ENCODE results near the gene TEP1. TPM values are rescaled to one million over a fixed set of nuclear protein-coding genes. Genes with fewer than 3 reads are reported as not detected.

TEP1 gene
- total and polyA plus RNA-seq, 9 donors, result 12.2 to 18.5 (median 15.7) TPM

DNA sequence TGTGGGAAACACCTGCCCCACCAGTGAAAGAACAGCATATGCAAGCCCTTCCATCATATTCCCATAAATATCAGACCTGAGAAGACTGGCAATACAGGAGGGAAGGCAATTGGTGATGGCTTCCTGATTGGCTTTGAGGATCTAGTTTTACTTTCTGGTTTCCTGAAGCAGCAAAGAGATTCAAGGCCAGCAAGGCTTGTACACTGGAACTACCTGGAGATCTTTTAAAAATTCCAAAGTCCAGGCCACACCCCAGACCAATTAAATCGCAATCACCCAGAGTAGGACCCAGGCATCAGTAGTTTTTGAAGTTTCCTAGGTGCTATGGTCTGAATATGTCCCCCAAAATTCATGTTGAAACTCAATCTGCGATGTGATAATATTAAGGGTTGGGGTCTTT is 2.9 kb upstream of the TEP1 start:
- peaks cover 11% of the 10 kb centered on the region for H3K4me1 ChIP-seq (ENCODE audit: control insufficient read depth, insufficient read depth, low read length)
- no CpG with 5 or more reads among the region's 2 CpGs for WGBS (ENCODE audit: insufficient coverage)
- H3K27me3 ChIP-seq (ENCODE audit: control insufficient read depth, insufficient read depth, low read length), result no peaks in the 10 kb centered on the region
- H3K9me3 ChIP-seq (replicated peaks; ENCODE audit: control insufficient read depth, low read depth, low read length), result no peaks in the 10 kb centered on the region
- H3K27ac ChIP-seq (ENCODE audit: low read length), result no peak overlapping the region
- H3K4me3 ChIP-seq (ENCODE audit: low read length), result no peak overlapping the region
- DNase-seq, result no peak
- H3K36me3 ChIP-seq (ENCODE audit: control insufficient read depth, insufficient read depth, low read length), result no peaks in the 10 kb centered on the region

DNA sequence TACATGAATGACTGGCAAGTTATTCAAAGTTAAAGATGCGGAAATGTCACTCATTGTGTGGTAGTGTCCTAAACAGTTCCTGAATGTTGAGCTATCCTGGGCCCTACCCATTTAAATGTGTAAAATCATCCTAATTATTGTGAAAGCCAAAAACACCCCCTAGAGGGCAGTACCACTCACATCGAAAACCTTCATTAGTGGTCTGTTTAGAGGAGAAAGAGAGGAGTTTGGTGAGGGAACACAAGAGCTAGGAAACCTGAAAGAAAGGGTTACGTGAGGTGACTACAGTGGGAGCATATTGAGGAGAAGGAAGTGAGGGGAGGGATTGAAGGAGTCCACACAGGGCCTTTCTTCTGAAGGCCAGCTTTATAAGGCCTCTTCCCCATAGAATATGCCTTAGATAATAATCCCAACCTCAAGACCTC is 2.5 kb upstream of the TEP1 start:
- no peaks in the 10 kb centered on the region for H3K36me3 ChIP-seq (ENCODE audit: control insufficient read depth, insufficient read depth, low read length)
- 40% methylated on average over 1 of the region's 3 CpGs for WGBS (ENCODE audit: insufficient coverage)
- no peak overlapping the region for H3K27ac ChIP-seq (ENCODE audit: low read length)
- H3K27me3 ChIP-seq (ENCODE audit: control insufficient read depth, insufficient read depth, low read length), result no peaks in the 10 kb centered on the region
- H3K4me3 ChIP-seq (ENCODE audit: low read length), result no peak overlapping the region
- DNase-seq, result peak; percentile 43
- no peaks in the 10 kb centered on the region for H3K9me3 ChIP-seq (replicated peaks; ENCODE audit: control insufficient read depth, low read depth, low read length)
- H3K4me1 ChIP-seq (ENCODE audit: control insufficient read depth, insufficient read depth, low read length), result peaks cover 11% of the 10 kb centered on the region

DNA sequence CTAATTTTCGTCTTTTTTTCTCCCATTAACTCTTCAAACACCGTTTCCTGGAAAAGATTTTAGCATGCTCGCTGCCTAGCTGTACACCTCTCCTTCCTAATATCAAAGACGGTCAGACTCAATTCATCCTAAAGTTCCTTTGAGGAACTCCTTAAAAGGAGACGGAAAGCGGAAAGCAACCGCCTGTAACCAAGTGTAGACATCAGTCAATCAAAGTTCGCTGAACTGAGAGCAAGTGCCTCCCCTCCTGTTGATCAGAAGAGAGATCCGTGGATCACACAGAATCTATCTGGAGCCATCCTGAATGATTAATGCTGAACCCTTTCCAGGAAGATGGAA is 412 bp upstream of the TEP1 start:
- Histone ChIP-seq H3K27me3 (ENCODE audit: control insufficient read depth, insufficient read depth, low read length) (no peaks in the 10 kb centered on the region), H3K4me1 (ENCODE audit: control insufficient read depth, insufficient read depth, low read length) (peaks cover 11% of the 10 kb centered on the region), H3K9me3 (replicated peaks; ENCODE audit: control insufficient read depth, low read depth, low read length) (no peaks in the 10 kb centered on the region), H3K4me3 (ENCODE audit: low read length) (peak overlapping the region; percentile 92), H3K27ac (ENCODE audit: low read length) (peak overlapping the region; percentile 99), H3K36me3 (ENCODE audit: control insufficient read depth, insufficient read depth, low read length) (no peaks in the 10 kb centered on the region)
- 3% methylated on average over 6 of the region's 9 CpGs for WGBS (ENCODE audit: insufficient coverage)
- peak; percentile 38 for DNase-seq

DNA sequence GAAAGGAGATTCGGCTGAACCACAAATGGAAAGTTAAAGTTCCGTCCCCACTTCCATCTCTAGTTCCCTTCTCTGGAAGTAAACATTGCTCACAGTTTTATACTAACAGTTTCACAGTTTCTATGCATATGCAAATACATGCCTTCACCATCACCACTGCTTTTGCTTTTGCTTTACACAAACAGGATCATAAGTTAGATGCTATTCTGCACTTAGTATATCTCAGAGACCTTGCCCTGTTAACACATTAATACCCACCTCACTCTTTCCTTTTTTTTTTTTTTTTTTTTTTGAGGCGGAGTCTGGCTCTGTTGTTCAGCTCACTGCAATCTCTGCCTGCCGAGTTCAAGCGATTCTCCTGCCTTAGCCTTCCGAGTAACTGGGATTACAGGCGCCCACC is 890 bp downstream of the TEP1 start:
- Histone ChIP-seq H3K27ac (ENCODE audit: low read length) (peak overlapping the region; percentile 99), H3K4me1 (ENCODE audit: control insufficient read depth, insufficient read depth, low read length) (peaks cover 11% of the 10 kb centered on the region), H3K9me3 (replicated peaks; ENCODE audit: control insufficient read depth, low read depth, low read length) (no peaks in the 10 kb centered on the region), H3K36me3 (ENCODE audit: control insufficient read depth, insufficient read depth, low read length) (peaks cover 10% of the 10 kb centered on the region), H3K4me3 (ENCODE audit: low read length) (peak overlapping the region; percentile 92), H3K27me3 (ENCODE audit: control insufficient read depth, insufficient read depth, low read length) (no peaks in the 10 kb centered on the region)
- DNase-seq, result peak; percentile 26
- 17% methylated on average over 1 of the region's 7 CpGs for WGBS (ENCODE audit: insufficient coverage)

DNA sequence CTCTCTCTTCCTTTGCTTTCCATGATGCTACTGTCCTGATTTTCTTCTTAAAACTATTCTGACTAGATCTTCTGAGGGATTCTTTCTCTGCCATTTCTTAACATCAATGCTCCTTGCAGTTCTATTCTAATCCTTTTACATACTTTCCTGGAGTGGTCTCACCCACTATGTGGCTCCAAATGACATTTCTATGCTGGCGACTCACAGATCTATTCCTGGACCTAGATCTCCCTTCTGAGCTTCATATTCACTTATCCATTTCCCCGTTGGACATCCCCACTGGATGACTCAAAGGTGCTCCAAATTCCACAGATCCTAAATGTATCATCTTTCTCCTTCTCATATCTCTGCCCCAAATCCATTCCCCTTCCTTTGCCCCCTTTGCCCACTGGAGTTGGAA is 4.1 kb downstream of the TEP1 start:
- peak; percentile 10 for DNase-seq
- Histone ChIP-seq H3K4me1 (ENCODE audit: control insufficient read depth, insufficient read depth, low read length) (peaks cover 10% of the 10 kb centered on the region), H3K27me3 (ENCODE audit: control insufficient read depth, insufficient read depth, low read length) (no peaks in the 10 kb centered on the region), H3K36me3 (ENCODE audit: control insufficient read depth, insufficient read depth, low read length) (peaks cover 36% of the 10 kb centered on the region), H3K27ac (ENCODE audit: low read length) (no peak overlapping the region), H3K4me3 (ENCODE audit: low read length) (no peak overlapping the region), H3K9me3 (replicated peaks; ENCODE audit: control insufficient read depth, low read depth, low read length) (no peaks in the 10 kb centered on the region)
- 69% methylated on average over 2 of the region's 2 CpGs for WGBS (ENCODE audit: insufficient coverage)

DNA sequence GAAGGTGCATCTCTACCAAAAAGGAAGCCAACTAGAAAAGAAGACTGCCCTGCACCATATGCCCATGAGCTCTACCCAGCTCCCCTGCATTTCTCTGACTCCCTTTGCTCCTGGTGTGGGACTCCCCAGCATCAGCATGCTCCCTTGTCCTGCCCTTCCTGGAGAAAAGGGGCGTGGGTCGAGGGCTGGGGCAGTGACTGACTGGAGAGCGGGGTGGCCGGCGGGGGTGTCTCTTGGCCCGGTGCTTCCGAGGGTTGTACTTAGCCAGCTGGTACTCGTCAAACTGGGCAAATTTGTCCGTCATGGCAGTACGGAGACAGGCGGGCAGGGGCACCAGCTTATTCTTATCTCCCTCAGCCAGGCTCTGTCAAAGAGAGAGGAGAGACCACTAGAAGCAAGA is 9.8 kb downstream of the TEP1 start:
- Histone ChIP-seq H3K27ac (ENCODE audit: low read length) (no peak overlapping the region), H3K36me3 (ENCODE audit: control insufficient read depth, insufficient read depth, low read length) (peaks cover 68% of the 10 kb centered on the region), H3K9me3 (replicated peaks; ENCODE audit: control insufficient read depth, low read depth, low read length) (no peaks in the 10 kb centered on the region), H3K4me1 (ENCODE audit: control insufficient read depth, insufficient read depth, low read length) (no peaks in the 10 kb centered on the region), H3K4me3 (ENCODE audit: low read length) (no peak overlapping the region), H3K27me3 (ENCODE audit: control insufficient read depth, insufficient read depth, low read length) (no peaks in the 10 kb centered on the region)
- 97% methylated on average over 5 of the region's 11 CpGs for WGBS (ENCODE audit: insufficient coverage)
- DNase-seq, result no peak

DNA sequence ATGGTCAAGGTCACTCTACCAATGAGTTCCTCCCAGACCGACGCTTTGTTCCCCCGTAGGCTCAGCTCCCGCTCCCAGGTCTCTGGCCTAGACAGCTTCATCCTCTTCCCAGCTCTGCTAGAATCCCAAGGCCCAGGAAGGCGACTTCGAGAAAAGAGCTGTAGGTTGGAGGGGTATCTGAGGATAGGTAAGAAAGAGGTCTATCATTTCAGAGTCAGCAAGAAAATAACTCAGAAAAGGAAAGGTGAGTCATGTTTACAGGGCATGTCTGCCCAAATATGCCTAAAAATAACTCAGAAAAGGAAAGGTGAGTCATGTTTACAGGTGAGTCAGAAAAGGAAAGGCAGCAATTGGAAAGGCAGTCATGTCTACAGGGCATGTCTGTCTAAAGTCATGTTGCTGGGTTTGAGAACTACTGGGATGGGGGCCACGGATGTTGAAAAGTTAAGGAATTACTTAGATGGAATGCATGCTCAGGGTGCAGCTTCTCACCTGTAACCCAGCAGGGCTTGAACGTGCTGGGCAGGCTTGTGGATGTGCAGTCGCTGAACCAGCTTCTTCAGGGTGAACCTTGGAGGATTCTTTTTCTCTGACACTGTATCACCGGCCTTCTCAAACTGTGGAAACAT is 12.2 kb downstream of the TEP1 start:
- Histone ChIP-seq H3K4me1 (ENCODE audit: control insufficient read depth, insufficient read depth, low read length) (no peaks in the 10 kb centered on the region), H3K4me3 (ENCODE audit: low read length) (no peak overlapping the region), H3K27ac (ENCODE audit: low read length) (no peak overlapping the region), H3K36me3 (ENCODE audit: control insufficient read depth, insufficient read depth, low read length) (peaks cover 53% of the 10 kb centered on the region), H3K27me3 (ENCODE audit: control insufficient read depth, insufficient read depth, low read length) (no peaks in the 10 kb centered on the region), H3K9me3 (replicated peaks; ENCODE audit: control insufficient read depth, low read depth, low read length) (no peaks in the 10 kb centered on the region)
- WGBS (ENCODE audit: insufficient coverage), result 100% methylated on average over 2 of the region's 10 CpGs
- DNase-seq, result no peak

DNA sequence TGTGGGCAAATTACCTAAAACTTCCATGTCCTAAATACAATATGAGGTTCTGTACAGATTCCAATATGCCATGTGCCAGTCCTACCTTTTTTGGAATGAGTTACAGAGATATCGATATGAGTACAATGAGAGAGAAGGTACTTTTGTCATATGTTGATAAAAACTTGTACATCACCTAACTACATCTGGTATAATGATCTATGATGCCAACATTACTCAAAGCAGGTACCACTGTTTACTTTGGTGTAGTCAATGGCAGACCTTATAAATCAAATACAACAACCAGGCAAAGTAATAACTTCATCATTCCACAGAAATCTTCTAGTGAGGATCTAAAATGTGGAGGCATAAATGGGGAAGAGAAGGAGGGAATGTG is 12.7 kb downstream of the TEP1 start:
- Histone ChIP-seq H3K36me3 (ENCODE audit: control insufficient read depth, insufficient read depth, low read length) (peaks cover 56% of the 10 kb centered on the region), H3K27ac (ENCODE audit: low read length) (no peak overlapping the region), H3K4me1 (ENCODE audit: control insufficient read depth, insufficient read depth, low read length) (no peaks in the 10 kb centered on the region), H3K4me3 (ENCODE audit: low read length) (no peak overlapping the region), H3K27me3 (ENCODE audit: control insufficient read depth, insufficient read depth, low read length) (no peaks in the 10 kb centered on the region), H3K9me3 (replicated peaks; ENCODE audit: control insufficient read depth, low read depth, low read length) (no peaks in the 10 kb centered on the region)
- DNase-seq, result no peak
- no CpG with 5 or more reads among the region's 1 CpG for WGBS (ENCODE audit: insufficient coverage)

DNA sequence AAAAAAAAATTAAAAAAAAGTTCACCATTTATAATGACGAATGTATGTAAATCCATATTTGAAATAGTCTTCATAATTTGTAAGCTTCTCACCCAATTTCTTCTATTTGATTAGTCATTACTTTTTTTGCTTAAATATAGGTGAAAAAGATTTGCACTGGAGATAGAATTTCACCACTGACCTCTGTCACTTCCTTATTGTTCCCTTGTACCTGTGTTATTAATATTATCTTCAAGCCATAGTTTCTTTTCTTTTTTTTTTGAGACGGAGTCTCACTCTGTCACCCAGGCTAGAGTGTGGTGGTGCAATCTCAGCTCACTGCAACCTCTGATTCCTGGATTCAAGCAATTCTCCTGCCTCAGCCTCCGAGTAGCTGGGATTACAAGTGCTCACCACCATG is 15.8 kb downstream of the TEP1 start:
- Histone ChIP-seq H3K27me3 (ENCODE audit: control insufficient read depth, insufficient read depth, low read length) (no peaks in the 10 kb centered on the region), H3K4me1 (ENCODE audit: control insufficient read depth, insufficient read depth, low read length) (no peaks in the 10 kb centered on the region), H3K4me3 (ENCODE audit: low read length) (no peak overlapping the region), H3K27ac (ENCODE audit: low read length) (no peak overlapping the region), H3K36me3 (ENCODE audit: control insufficient read depth, insufficient read depth, low read length) (peaks cover 48% of the 10 kb centered on the region), H3K9me3 (replicated peaks; ENCODE audit: control insufficient read depth, low read depth, low read length) (no peaks in the 10 kb centered on the region)
- no CpG with 5 or more reads among the region's 3 CpGs for WGBS (ENCODE audit: insufficient coverage)
- no peak for DNase-seq

DNA sequence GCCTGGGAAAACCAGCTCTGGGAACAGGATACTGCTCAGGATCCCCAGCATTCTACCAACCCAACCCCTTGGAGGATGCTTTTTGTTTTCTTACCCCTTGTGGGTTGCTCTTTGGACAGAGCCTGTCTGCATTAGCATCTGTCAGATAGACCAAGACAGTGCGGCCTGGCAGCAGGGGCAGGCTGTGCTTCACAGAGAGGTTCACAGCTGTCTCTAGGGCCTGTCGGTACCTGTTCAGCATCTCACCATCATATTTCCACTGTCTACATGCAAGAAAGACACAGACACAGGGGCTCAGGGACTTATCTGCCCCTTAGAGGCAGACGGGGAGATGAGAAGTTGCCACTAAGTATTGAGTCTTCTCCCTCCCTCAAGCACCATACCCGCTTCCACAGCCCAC is 21.8 kb downstream of the TEP1 start:
- peaks cover 73% of the 10 kb centered on the region for H3K36me3 ChIP-seq (ENCODE audit: control insufficient read depth, insufficient read depth, low read length)
- H3K4me1 ChIP-seq (ENCODE audit: control insufficient read depth, insufficient read depth, low read length), result no peaks in the 10 kb centered on the region
- H3K4me3 ChIP-seq (ENCODE audit: low read length), result no peak overlapping the region
- DNase-seq, result no peak
- H3K9me3 ChIP-seq (replicated peaks; ENCODE audit: control insufficient read depth, low read depth, low read length), result no peaks in the 10 kb centered on the region
- no peaks in the 10 kb centered on the region for H3K27me3 ChIP-seq (ENCODE audit: control insufficient read depth, insufficient read depth, low read length)
- 100% methylated on average over 1 of the region's 4 CpGs for WGBS (ENCODE audit: insufficient coverage)
- no peak overlapping the region for H3K27ac ChIP-seq (ENCODE audit: low read length)

DNA sequence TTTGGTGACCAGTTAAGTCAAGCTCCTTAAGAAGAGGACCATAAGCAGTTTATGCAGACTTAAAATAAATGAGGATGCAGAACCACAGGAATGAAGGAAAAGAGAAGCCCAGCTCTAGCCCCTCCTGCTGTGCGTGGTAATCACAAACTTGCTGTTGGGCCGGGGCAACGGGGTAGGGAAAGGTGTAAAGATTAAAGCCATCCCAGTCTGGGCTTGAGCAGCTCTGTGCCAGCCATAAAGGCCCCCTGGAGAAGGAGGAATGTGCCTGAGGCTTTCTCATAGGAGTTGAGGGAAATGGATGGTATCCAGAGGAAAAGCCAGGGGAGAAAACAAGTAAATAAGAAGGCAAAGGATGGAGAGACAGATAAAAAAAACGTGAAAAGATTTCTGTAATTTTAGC is 25.1 kb downstream of the TEP1 start:
- 36% methylated on average over 3 of the region's 4 CpGs for whole genome bisulfite sequencing (ENCODE audit: insufficient coverage)
- Histone ChIP-seq H3K4me1 (ENCODE audit: control insufficient read depth, insufficient read depth, low read length) (no peaks in the 10 kb centered on the region), H3K36me3 (ENCODE audit: control insufficient read depth, insufficient read depth, low read length) (peaks cover 79% of the 10 kb centered on the region), H3K27me3 (ENCODE audit: control insufficient read depth, insufficient read depth, low read length) (no peaks in the 10 kb centered on the region), H3K4me3 (ENCODE audit: low read length) (no peak overlapping the region), H3K27ac (ENCODE audit: low read length) (no peak overlapping the region), H3K9me3 (replicated peaks; ENCODE audit: control insufficient read depth, low read depth, low read length) (no peaks in the 10 kb centered on the region)
- no peak for DNase-seq
